MM.1S (cell line): ENCODE measurements around the gene SLC35B1.

ENCODE experiments used
- DNase-seq: peaks from one replicate; pipeline ENCODE4 v3.0.0-alpha.2; 2015
- H2AFZ ChIP-seq: fragments of 300-600 bp; sonication (generic); 2 replicates; pipeline ENCODE4 v1.6.0; 2016; ENCODE audit warnings: antibody characterized with exemption, low read length
- H3F3A ChIP-seq: fragments of 300-600 bp; sonication (generic); 2 replicates; pipeline ENCODE4 v1.6.1; 2016; ENCODE audit warnings: mild to moderate bottlenecking, antibody characterized with exemption, low read length, moderate library complexity, mixed read lengths; ENCODE audit not compliant: insufficient read depth
- H3K27ac ChIP-seq: fragments of 300-600 bp; sonication (generic); 2 replicates; pipeline ENCODE4 v1.5.1; 2016; ENCODE audit warnings: mild to moderate bottlenecking, low read length
- H3K27me3 ChIP-seq: fragments of 300-600 bp; sonication (generic); replicated peaks from 2 replicates; pipeline ENCODE4 v1.6.0; 2016; ENCODE audit warnings: low read length; ENCODE audit not compliant: insufficient read depth
- H3K36me3 ChIP-seq: fragments of 300-600 bp; sonication (generic); replicated peaks from 2 replicates; pipeline ENCODE4 v1.6.1; 2016; ENCODE audit warnings: mild to moderate bottlenecking, low read length, mixed read lengths; ENCODE audit not compliant: insufficient read depth
- H3K4me1 ChIP-seq: fragments of 300-600 bp; sonication (generic); 2 replicates; pipeline ENCODE4 v1.6.1; 2016; ENCODE audit warnings: low read length, mixed read lengths
- H3K4me2 ChIP-seq: fragments of 300-600 bp; sonication (generic); 2 replicates; pipeline ENCODE4 v1.6.0; 2016; ENCODE audit warnings: low read depth, low read length
- H3K4me3 ChIP-seq: fragments of 300-600 bp; sonication (generic); 2 replicates; pipeline ENCODE4 v1.5.1; 2016; ENCODE audit warnings: low read length, mixed read lengths
- H3K79me2 ChIP-seq: fragments of 300-600 bp; sonication (generic); 2 replicates; pipeline ENCODE4 v1.6.1; 2016; ENCODE audit warnings: mixed run types, low read length, mixed read lengths
- H3K9ac ChIP-seq: fragments of 300-600 bp; sonication (generic); 2 replicates; pipeline ENCODE4 v1.6.1; 2016; ENCODE audit warnings: low read length, mixed read lengths
- H3K9me2 ChIP-seq: fragments of 300-600 bp; sonication (generic); replicated peaks from 2 replicates; pipeline ENCODE4 v1.6.1; 2016; ENCODE audit warnings: mild to moderate bottlenecking, low read length, mixed read lengths; ENCODE audit not compliant: insufficient read depth
- H3K9me3 ChIP-seq: fragments of 300-600 bp; sonication (generic); replicated peaks from 2 replicates; pipeline ENCODE4 v1.6.1; 2016; ENCODE audit warnings: mild to moderate bottlenecking, low read length, mixed read lengths; ENCODE audit not compliant: insufficient read depth
- H4K20me1 ChIP-seq: fragments of 300-600 bp; sonication (generic); 2 replicates; pipeline ENCODE4 v1.6.1; 2016; ENCODE audit warnings: mild to moderate bottlenecking, low read length, moderate library complexity, mixed read lengths; ENCODE audit not compliant: insufficient read depth
- CTCF ChIP-seq: fragments of 300-600 bp; sonication (generic); IDR thresholded peaks from 2 replicates; pipeline ENCODE4 v1.5.1; 2016; ENCODE audit warnings: antibody characterized with exemption, low read length, mixed read lengths
- EZH2 ChIP-seq: fragments of 300-600 bp; sonication (generic); optimal IDR thresholded peaks from 2 replicates; pipeline ENCODE3; 2017; ENCODE audit warnings: low read depth, mild to moderate bottlenecking, antibody characterized with exemption, low read length, mixed read lengths
- EZH2phosphoT487 ChIP-seq: fragments of 300-600 bp; sonication (generic); IDR thresholded peaks from 2 replicates; pipeline ENCODE4 v1.6.1; 2018; ENCODE audit warnings: antibody characterized with exemption, low read length

SLC35B1 gene

GRCh38 chr17:49731435-49731831 is 23.7 kb upstream of the SLC35B1 start:
- no peak overlapping the region for H3K4me2 ChIP-seq
- no peak for DNase-seq
- H3K4me1 ChIP-seq: no peaks in the 10 kb centered on the region
- H3K9me2 ChIP-seq: no peaks in the 10 kb centered on the region
- H3F3A ChIP-seq: no peaks in the 10 kb centered on the region
- no peak overlapping the region for H3K27ac ChIP-seq
- H3K79me2 ChIP-seq: peaks cover 95% of the 10 kb centered on the region
- no peaks in the 10 kb centered on the region for H3K27me3 ChIP-seq
- no peak overlapping the region for H3K4me3 ChIP-seq
- H2AFZ ChIP-seq: no peak overlapping the region
- TF ChIP-seq EZH2phosphoT487 (no peak), EZH2 (no peak), CTCF (no peak)
- no peaks in the 10 kb centered on the region for H4K20me1 ChIP-seq
- H3K36me3 ChIP-seq: no peaks in the 10 kb centered on the region
- H3K9me3 ChIP-seq: no peaks in the 10 kb centered on the region
- H3K9ac ChIP-seq: no peak overlapping the region

GRCh38 chr17:49730785-49731434 is 23.1 kb upstream of the SLC35B1 start:
- no peaks in the 10 kb centered on the region for H3K36me3 ChIP-seq
- TF ChIP-seq EZH2 (no peak), CTCF (no peak), EZH2phosphoT487 (no peak)

GRCh38 chr17:49730078-49730784 is 22.5 kb upstream of the SLC35B1 start:
- no peak overlapping the region for H2AFZ ChIP-seq
- no peaks in the 10 kb centered on the region for H3K9me3 ChIP-seq
- no peaks in the 10 kb centered on the region for H4K20me1 ChIP-seq
- H3K79me2 ChIP-seq: peaks cover 93% of the 10 kb centered on the region
- H3K4me2 ChIP-seq: no peak overlapping the region
- no peaks in the 10 kb centered on the region for H3F3A ChIP-seq
- no peaks in the 10 kb centered on the region for H3K9me2 ChIP-seq
- TF ChIP-seq EZH2phosphoT487 (no peak), EZH2 (no peak), CTCF (no peak)
- no peak overlapping the region for H3K4me3 ChIP-seq
- no peaks in the 10 kb centered on the region for H3K27me3 ChIP-seq
- DNase-seq: no peak
- no peaks in the 10 kb centered on the region for H3K4me1 ChIP-seq
- H3K9ac ChIP-seq: no peak overlapping the region
- no peak overlapping the region for H3K27ac ChIP-seq
- 0 out of 2 replicates have a peak, but pooled peaks cover 5% of the 10 kb centered on the region for H3K36me3 ChIP-seq

More at GRCh38 chr17:49730785-49731434, 23.1 kb upstream of the SLC35B1 start:
- H3K4me3 ChIP-seq: no peak overlapping the region
- no peak overlapping the region for H3K27ac ChIP-seq
- H3K9me2 ChIP-seq: no peaks in the 10 kb centered on the region
- H3K27me3 ChIP-seq: no peaks in the 10 kb centered on the region
- H3K9me3 ChIP-seq: no peaks in the 10 kb centered on the region
- H3F3A ChIP-seq: no peaks in the 10 kb centered on the region
- H3K79me2 ChIP-seq: peaks cover 93% of the 10 kb centered on the region
- H3K4me1 ChIP-seq: no peaks in the 10 kb centered on the region
- no peak overlapping the region for H3K4me2 ChIP-seq
- DNase-seq: no peak
- no peaks in the 10 kb centered on the region for H4K20me1 ChIP-seq
- no peak overlapping the region for H3K9ac ChIP-seq
- no peak overlapping the region for H2AFZ ChIP-seq
